BLaER1 treated with 17β-estradiol and CSF1 and Interleukin-3, amounts not matched to agents 10 nM and 100 nM (cell line): ENCODE measurements around the gene BAIAP2L2.
"Not testable (repeated sequence)": the region's sequence is repeated elsewhere in the genome, so short reads cannot be mapped to it uniquely, and the experiment has no call there.

ENCODE experiments used
- H3K27ac ChIP-seq, 11 experiments: shearing (Covaris generic); formaldehyde crosslinking; 2 replicates each; pipeline ENCODE4 v1.8.1; 2022
- H3K27me3 ChIP-seq, 11 experiments: shearing (Covaris generic); formaldehyde crosslinking; 2 replicates each; pipeline ENCODE4 v1.8.1; 2022
- H3K36me3 ChIP-seq, 11 experiments: shearing (Covaris generic); formaldehyde crosslinking; 2 replicates each; pipeline ENCODE4 v1.8.1; 2022
- H3K4me1 ChIP-seq, 10 experiments: shearing (Covaris generic); formaldehyde crosslinking; 2 replicates each; pipeline ENCODE4 v1.8.1; 2022
- H3K4me2 ChIP-seq, 11 experiments: shearing (Covaris generic); formaldehyde crosslinking; 2 replicates each; pipeline ENCODE4 v1.8.1; 2022
- H3K4me3 ChIP-seq, 10 experiments: shearing (Covaris generic); formaldehyde crosslinking; 2 replicates each; pipeline ENCODE4 v1.8.1; 2022
- H3K9ac ChIP-seq, 11 experiments: shearing (Covaris generic); formaldehyde crosslinking; 2 replicates each; pipeline ENCODE4 v1.8.1; 2022
- H3K9me3 ChIP-seq, 11 experiments: shearing (Covaris generic); formaldehyde crosslinking; replicated peaks in 1 of 11; 2 replicates each; pipeline ENCODE4 v1.8.1; 2022
- H4K20me1 ChIP-seq, 11 experiments: shearing (Covaris generic); formaldehyde crosslinking; 2 replicates each; pipeline ENCODE4 v1.8.1; 2022
- Cebpa-rat ChIP-seq, 11 experiments: shearing (Covaris generic); IDR thresholded peaks; 2 replicates each; pipeline ENCODE4 v1.8.1; 2022

The BAIAP2L2 gene

DNA sequence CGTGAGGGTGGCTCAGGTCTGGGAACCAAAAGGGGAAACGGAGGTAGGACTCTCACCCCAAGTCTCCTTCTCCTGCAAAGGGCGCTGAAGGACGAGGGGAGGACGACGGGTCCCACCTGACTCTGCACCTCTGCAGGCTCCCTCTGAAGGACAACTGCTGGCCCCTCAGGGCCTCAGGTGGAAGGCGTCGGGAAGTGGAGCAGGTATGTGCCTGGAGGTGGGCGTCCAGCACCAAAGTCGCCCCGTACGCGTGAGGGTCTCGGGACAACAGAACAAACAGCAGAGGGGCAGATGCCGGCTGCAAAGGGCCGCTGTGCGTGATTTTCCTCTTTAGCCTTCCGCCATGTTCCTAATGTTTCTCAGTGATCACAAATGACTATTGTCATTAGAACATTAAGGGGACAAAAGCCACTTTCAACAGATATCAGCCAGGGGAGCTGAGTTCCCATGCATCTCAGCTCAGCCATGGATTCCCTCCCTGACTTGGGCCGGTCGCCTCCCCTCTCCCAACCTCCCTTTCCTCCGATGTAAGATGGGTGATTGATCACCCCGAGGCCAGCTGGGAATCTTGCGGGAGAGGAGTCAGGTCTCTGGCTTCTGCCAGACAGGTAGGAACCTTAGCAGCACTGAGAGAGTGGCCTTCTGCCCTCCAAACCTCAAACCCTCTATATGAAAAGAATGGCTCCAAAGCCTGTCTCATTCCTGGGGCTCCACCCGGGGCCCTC, 27.3 kb downstream of the BAIAP2L2 start:
- H3K27ac ChIP-seq, result no peak overlapping the region
- no peak overlapping the region for H3K4me3 ChIP-seq
- peaks cover 0 to 31% (median 0%) of the 10 kb centered on the region in 11 experiments; a peak in 4 of 22 replicates for H4K20me1 ChIP-seq
- no peaks in the 10 kb centered on the region for H3K36me3 ChIP-seq
- peak overlapping the region; percentile 43 to 70 (median 58); a peak in 20 of 22 replicates for H3K4me2 ChIP-seq
- H3K4me1 ChIP-seq, result peaks cover 18 to 49% (median 35%) of the 10 kb centered on the region in 10 experiments; a peak in 18 of 20 replicates
- H3K27me3 ChIP-seq, result peaks cover 45 to 53% (median 50%) of the 10 kb centered on the region in 11 experiments
- H3K9ac ChIP-seq, result no peak overlapping the region
- no peaks in the 10 kb centered on the region for H3K9me3 ChIP-seq
- no peak for TF ChIP-seq Cebpa-rat (IDR thresholded peaks at IDR 0.05)

- peak overlapping the region in 1 of 10 experiments; percentile 47; a peak in 2 of 20 replicates for H3K4me3 ChIP-seq
- H3K9ac ChIP-seq, result no peak overlapping the region
- peaks cover 45 to 53% (median 50%) of the 10 kb centered on the region in 11 experiments for H3K27me3 ChIP-seq
- no peaks in the 10 kb centered on the region for H3K9me3 ChIP-seq
- peak overlapping the region; percentile 43 to 70 (median 62); a peak in 20 of 22 replicates for H3K4me2 ChIP-seq
- H3K36me3 ChIP-seq, result no peaks in the 10 kb centered on the region
- no peak overlapping the region for H3K27ac ChIP-seq
- H3K4me1 ChIP-seq, result peaks cover 18 to 59% (median 44%) of the 10 kb centered on the region in 10 experiments; a peak in 18 of 20 replicates
- H4K20me1 ChIP-seq, result peaks cover 0 to 33% (median 0%) of the 10 kb centered on the region in 11 experiments; a peak in 3 of 22 replicates
- TF ChIP-seq Cebpa-rat (IDR thresholded peaks at IDR 0.05), result no peak
Observed at GRCh38 chr22:38081941-38082828, 28.3 kb downstream of the BAIAP2L2 start.

DNA sequence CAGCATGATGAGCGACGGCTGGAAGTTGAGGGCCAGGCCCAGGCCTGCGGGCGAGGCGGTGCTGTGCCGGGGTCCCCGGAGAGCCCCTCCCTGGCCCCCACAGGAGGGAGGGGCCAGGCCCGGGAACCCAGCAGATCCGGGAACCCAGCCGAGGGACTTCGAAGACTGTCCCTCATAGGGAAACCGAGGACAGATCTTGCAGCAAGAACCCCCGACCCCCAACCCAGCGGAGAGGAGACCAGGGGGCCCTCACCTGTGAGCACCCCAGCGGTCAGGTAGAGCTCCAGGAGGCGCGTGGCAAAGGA, 28.9 kb downstream of the BAIAP2L2 start:
- peaks cover 45 to 53% (median 50%) of the 10 kb centered on the region in 11 experiments for H3K27me3 ChIP-seq
- H3K9me3 ChIP-seq, result no peaks in the 10 kb centered on the region
- H4K20me1 ChIP-seq, result peaks cover 0 to 32% (median 0%) of the 10 kb centered on the region in 11 experiments; a peak in 3 of 22 replicates
- H3K4me3 ChIP-seq, result peak overlapping the region in 5 of 10 experiments; percentile 19 to 47 (median 28); a peak in 4 of 20 replicates
- H3K36me3 ChIP-seq, result no peaks in the 10 kb centered on the region
- H3K27ac ChIP-seq, result no peak overlapping the region
- H3K4me1 ChIP-seq, result peaks cover 18 to 62% (median 46%) of the 10 kb centered on the region in 10 experiments; a peak in 18 of 20 replicates
- H3K4me2 ChIP-seq, result peak overlapping the region; percentile 43 to 70 (median 62)
- H3K9ac ChIP-seq, result 0 out of 22 replicates have a peak overlapping the region, but pooled peaks of 1 of the 11 experiments have one; percentile 6
- TF ChIP-seq Cebpa-rat (IDR thresholded peaks at IDR 0.05), result no peak

DNA sequence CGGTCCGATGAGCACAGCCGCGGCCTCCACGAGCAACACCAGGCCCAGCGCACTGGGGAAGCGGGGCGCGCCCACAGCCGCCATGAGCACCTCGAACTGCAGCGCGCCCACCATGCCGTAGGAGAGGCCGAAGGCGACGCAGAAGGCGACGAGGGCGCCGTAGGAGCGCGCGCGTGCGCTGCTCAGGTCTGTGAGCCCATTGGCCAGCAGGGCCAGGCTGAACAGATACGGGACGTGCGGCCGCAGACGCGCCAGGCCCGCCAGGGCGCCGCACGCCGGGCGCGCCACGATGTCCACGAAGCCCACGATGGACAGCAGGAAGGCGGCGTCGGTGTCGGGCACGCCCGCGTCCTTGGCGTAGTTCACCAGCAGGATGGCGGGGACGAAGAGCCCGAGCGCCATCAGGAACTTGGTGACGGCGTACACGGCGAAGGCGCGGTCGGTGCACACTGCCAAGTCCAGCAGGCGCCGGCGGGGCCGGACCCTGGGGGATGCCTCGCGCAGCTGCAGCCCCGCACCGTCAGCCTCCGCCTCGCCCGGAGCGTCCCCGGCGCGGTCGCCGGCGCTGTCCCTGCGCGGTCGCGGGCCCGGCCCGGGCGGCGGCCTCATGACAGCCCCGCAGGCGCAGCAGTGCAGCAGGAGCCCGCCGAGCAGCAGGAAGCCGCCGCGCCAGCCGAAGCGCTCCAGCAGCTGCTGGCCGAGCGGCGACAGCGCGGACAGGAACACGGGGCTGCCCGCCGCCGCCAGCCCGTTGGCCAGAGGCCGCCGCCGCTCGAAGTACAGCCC, 29.4 kb downstream of the BAIAP2L2 start:
- no peak for TF ChIP-seq Cebpa-rat (IDR thresholded peaks at IDR 0.05)
- H3K4me3 ChIP-seq, result peak overlapping the region in 5 of 10 experiments; percentile 19 to 47 (median 28); a peak in 4 of 20 replicates
- H3K36me3 ChIP-seq, result no peaks in the 10 kb centered on the region
- peak overlapping the region; percentile 43 to 70 (median 62) for H3K4me2 ChIP-seq
- H3K9ac ChIP-seq, result 0 out of 22 replicates have a peak overlapping the region, but pooled peaks of 1 of the 11 experiments have one; percentile 6
- H3K27me3 ChIP-seq, result peaks cover 45 to 53% (median 50%) of the 10 kb centered on the region in 11 experiments
- peaks cover 18 to 68% (median 51%) of the 10 kb centered on the region in 10 experiments; a peak in 18 of 20 replicates for H3K4me1 ChIP-seq
- no peaks in the 10 kb centered on the region for H3K9me3 ChIP-seq
- no peak overlapping the region for H3K27ac ChIP-seq
- H4K20me1 ChIP-seq, result peaks cover 0 to 32% (median 0%) of the 10 kb centered on the region in 11 experiments; a peak in 3 of 22 replicates

- Histone ChIP-seq H3K4me3 (no peak overlapping the region), H4K20me1 (peaks cover 0 to 32% (median 0%) of the 10 kb centered on the region in 11 experiments; a peak in 3 of 22 replicates), H3K9me3 (no peaks in the 10 kb centered on the region), H3K4me2 (peak overlapping the region in 2 of 11 experiments; percentile 55 to 69; a peak in 2 of 22 replicates), H3K27me3 (peaks cover 45 to 53% (median 50%) of the 10 kb centered on the region in 11 experiments), H3K36me3 (no peaks in the 10 kb centered on the region), H3K27ac (no peak overlapping the region), H3K4me1 (peaks cover 18 to 74% (median 55%) of the 10 kb centered on the region in 10 experiments; a peak in 18 of 20 replicates), H3K9ac (no peak overlapping the region)
- no peak for TF ChIP-seq Cebpa-rat (IDR thresholded peaks at IDR 0.05)
Observed at GRCh38 chr22:38080474-38080849, 30.0 kb downstream of the BAIAP2L2 start.

GRCh38 chr22:38079804-38080203, 30.7 kb downstream of the BAIAP2L2 start:
- Histone ChIP-seq H3K4me2 (peak overlapping the region in 3 of 11 experiments; percentile 37 to 55 (median 37); a peak in 3 of 22 replicates), H3K36me3 (no peaks in the 10 kb centered on the region), H3K9me3 (no peaks in the 10 kb centered on the region), H4K20me1 (peaks cover 0 to 32% (median 0%) of the 10 kb centered on the region in 11 experiments; a peak in 3 of 22 replicates), H3K4me1 (peaks cover 18 to 80% (median 62%) of the 10 kb centered on the region in 10 experiments; a peak in 18 of 20 replicates), H3K9ac (no peak overlapping the region; a peak in 1 of 22 replicates), H3K4me3 (no peak overlapping the region), H3K27me3 (peaks cover 45 to 53% (median 50%) of the 10 kb centered on the region in 11 experiments), H3K27ac (no peak overlapping the region)
- TF ChIP-seq Cebpa-rat (IDR thresholded peaks at IDR 0.05), result no peak

DNA sequence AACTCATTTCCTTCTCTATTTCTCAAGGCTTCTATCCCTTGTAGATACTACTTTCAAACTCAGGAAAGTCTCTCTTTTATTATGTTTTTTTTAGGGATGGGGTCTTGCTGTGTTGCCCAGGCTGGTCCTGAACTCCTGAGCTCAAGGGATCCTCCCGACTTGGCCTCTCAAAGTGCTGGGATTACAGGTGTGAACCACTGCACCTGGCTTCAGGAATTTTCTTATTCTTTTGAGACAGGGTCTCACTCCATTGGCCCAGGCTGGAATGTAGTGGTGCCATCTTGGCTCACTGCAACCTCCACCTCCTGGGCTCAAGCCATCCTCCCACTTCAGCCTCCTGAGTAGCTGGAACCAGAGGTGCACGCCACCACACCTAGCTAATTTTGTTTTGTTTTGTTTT, 31.3 kb downstream of the BAIAP2L2 start:
- Histone ChIP-seq H3K27me3 (peaks cover 45 to 53% (median 50%) of the 10 kb centered on the region in 11 experiments), H3K4me1 (peaks cover 18 to 86% (median 62%) of the 10 kb centered on the region in 10 experiments; a peak in 18 of 20 replicates), H3K4me2 (peak overlapping the region in 7 of 11 experiments; percentile 16 to 55 (median 37); a peak in 12 of 22 replicates), H4K20me1 (peaks cover 0 to 32% (median 0%) of the 10 kb centered on the region in 11 experiments; a peak in 3 of 22 replicates)
- H3K9me3 ChIP-seq, H3K36me3 ChIP-seq, H3K27ac ChIP-seq, H3K9ac ChIP-seq, H3K4me3 ChIP-seq: not testable (repeated sequence)
